ENCODE results near the gene AP2A2. TPM values are rescaled to one million over a fixed set of nuclear protein-coding genes. Genes with fewer than 3 reads are reported as not detected.

The AP2A2 gene
- total RNA-seq, 2 experiments from 2014 or later = 45.9 to 46.6 TPM

- H3K9me3 ChIP-seq (ENCODE audit: control insufficient read depth in 1 of 2, insufficient read depth in 1 of 2, low read length in 2 of 2) = no peaks in the 10 kb centered on the region
Measured at GRCh38 chr11:970319-970871, 44.7 kb downstream of the AP2A2 start.

GRCh38 chr11:971092-971690 lies 45.5 kb downstream of the AP2A2 start:
- no peak for TF ChIP-seq CTCF (IDR thresholded peaks at IDR 0.05)
- H3K27me3 Mint-ChIP-seq = no peaks in the 10 kb centered on the region
- no peak overlapping the region for H3K4me3 Mint-ChIP-seq
- peaks cover 62% of the 10 kb centered on the region for H3K36me3 Mint-ChIP-seq (ENCODE audit: low read depth)
- ChIA-PET POLR2A (no interaction called here), CTCF (no interaction called here)
- H3K4me3 ChIP-seq (ENCODE audit: low read length) = no peak overlapping the region
- no peaks in the 10 kb centered on the region for H3K27me3 ChIP-seq (ENCODE audit: control insufficient read depth in 1 of 2, insufficient read depth in 2 of 2, low read length in 2 of 2)
- no peak overlapping the region for H3K27ac ChIP-seq (ENCODE audit: low read depth in 1 of 2, low read length in 2 of 2)
- H3K9me3 Mint-ChIP-seq = no peaks in the 10 kb centered on the region
- H3K9me3 ChIP-seq (ENCODE audit: control insufficient read depth in 1 of 2, insufficient read depth in 1 of 2, low read length in 2 of 2) = no peaks in the 10 kb centered on the region
- peaks cover 38% of the 10 kb centered on the region for H3K4me1 ChIP-seq (ENCODE audit: insufficient read depth, low read length)
- peaks cover 27% of the 10 kb centered on the region for H3K4me1 Mint-ChIP-seq (ENCODE audit: low read depth)
- DNase-seq (no peak), ATAC-seq (ENCODE audit: poor library complexity) (no peak)
- intact Hi-C loops (cut with DNase I, micrococcal nuclease) = no loop called here
- H3K27ac Mint-ChIP-seq = peak overlapping the region; percentile 76
- peaks cover 45% of the 10 kb centered on the region for H3K36me3 ChIP-seq (ENCODE audit: insufficient read depth, low read length)

More at GRCh38 chr11:970319-970871, 44.7 kb downstream of the AP2A2 start:
- ChIA-PET CTCF (no interaction called here), POLR2A (no interaction called here)
- Histone ChIP-seq H3K4me3 (ENCODE audit: low read length) (no peak overlapping the region), H3K36me3 (ENCODE audit: insufficient read depth, low read length) (peaks cover 44% of the 10 kb centered on the region), H3K27ac (ENCODE audit: low read depth in 1 of 2, low read length in 2 of 2) (no peak overlapping the region), H3K4me1 (ENCODE audit: insufficient read depth, low read length) (peaks cover 42% of the 10 kb centered on the region), H3K27me3 (ENCODE audit: control insufficient read depth in 1 of 2, insufficient read depth in 2 of 2, low read length in 2 of 2) (no peaks in the 10 kb centered on the region)
- DNase-seq (peak in 4 of 14 experiments; percentile 8 to 58 (median 52)), ATAC-seq (ENCODE audit: poor library complexity) (no peak)
- TF ChIP-seq CTCF (IDR thresholded peaks at IDR 0.05) = no peak
- H3K9me3 Mint-ChIP-seq = no peaks in the 10 kb centered on the region
- H3K4me3 Mint-ChIP-seq = no peak overlapping the region
- intact Hi-C loops (cut with DNase I, micrococcal nuclease) = no loop called here
- peaks cover 59% of the 10 kb centered on the region for H3K36me3 Mint-ChIP-seq (ENCODE audit: low read depth)
- peak overlapping the region; percentile 76 for H3K27ac Mint-ChIP-seq
- H3K4me1 Mint-ChIP-seq (ENCODE audit: low read depth) = peaks cover 25% of the 10 kb centered on the region
- no peaks in the 10 kb centered on the region for H3K27me3 Mint-ChIP-seq

- Histone ChIP-seq H3K4me1 (ENCODE audit: insufficient read depth, low read length) (peaks cover 38% of the 10 kb centered on the region), H3K27me3 (ENCODE audit: control insufficient read depth in 1 of 2, insufficient read depth in 2 of 2, low read length in 2 of 2) (no peaks in the 10 kb centered on the region), H3K9me3 (ENCODE audit: control insufficient read depth in 1 of 2, insufficient read depth in 1 of 2, low read length in 2 of 2) (no peaks in the 10 kb centered on the region), H3K4me3 (ENCODE audit: low read length) (no peak overlapping the region), H3K36me3 (ENCODE audit: insufficient read depth, low read length) (peaks cover 49% of the 10 kb centered on the region), H3K27ac (ENCODE audit: low read depth in 1 of 2, low read length in 2 of 2) (no peak overlapping the region)
- Mint-ChIP-seq H3K36me3 (ENCODE audit: low read depth) (peaks cover 62% of the 10 kb centered on the region), H3K4me1 (ENCODE audit: low read depth) (peaks cover 28% of the 10 kb centered on the region), H3K27me3 (no peaks in the 10 kb centered on the region), H3K27ac (peak overlapping the region; percentile 76), H3K4me3 (no peak overlapping the region), H3K9me3 (no peaks in the 10 kb centered on the region)
- TF ChIP-seq CTCF (IDR thresholded peaks at IDR 0.05) = no peak
- ChIA-PET CTCF (no interaction called here), POLR2A (no interaction called here)
- intact Hi-C loops (cut with DNase I, micrococcal nuclease) = no loop called here
- DNase-seq = no peak
- ATAC-seq (ENCODE audit: poor library complexity) = no peak
Measured at GRCh38 chr11:971731-972365, 46.2 kb downstream of the AP2A2 start.

Measured in CD4-positive, alpha-beta T cell (primary cell).